GM19467 (cell line): Measurements from ENCODE around the gene SEPTIN6.

Experiments
- ATAC-seq: cut with Tn5 transposase; IDR thresholded peaks from one replicate; pipeline ENCODE4 v1.9.1; 2021; ENCODE audit warnings: mild to moderate bottlenecking, moderate library complexity; ENCODE audit not compliant: unreplicated experiment

SEPTIN6 gene

DNA sequence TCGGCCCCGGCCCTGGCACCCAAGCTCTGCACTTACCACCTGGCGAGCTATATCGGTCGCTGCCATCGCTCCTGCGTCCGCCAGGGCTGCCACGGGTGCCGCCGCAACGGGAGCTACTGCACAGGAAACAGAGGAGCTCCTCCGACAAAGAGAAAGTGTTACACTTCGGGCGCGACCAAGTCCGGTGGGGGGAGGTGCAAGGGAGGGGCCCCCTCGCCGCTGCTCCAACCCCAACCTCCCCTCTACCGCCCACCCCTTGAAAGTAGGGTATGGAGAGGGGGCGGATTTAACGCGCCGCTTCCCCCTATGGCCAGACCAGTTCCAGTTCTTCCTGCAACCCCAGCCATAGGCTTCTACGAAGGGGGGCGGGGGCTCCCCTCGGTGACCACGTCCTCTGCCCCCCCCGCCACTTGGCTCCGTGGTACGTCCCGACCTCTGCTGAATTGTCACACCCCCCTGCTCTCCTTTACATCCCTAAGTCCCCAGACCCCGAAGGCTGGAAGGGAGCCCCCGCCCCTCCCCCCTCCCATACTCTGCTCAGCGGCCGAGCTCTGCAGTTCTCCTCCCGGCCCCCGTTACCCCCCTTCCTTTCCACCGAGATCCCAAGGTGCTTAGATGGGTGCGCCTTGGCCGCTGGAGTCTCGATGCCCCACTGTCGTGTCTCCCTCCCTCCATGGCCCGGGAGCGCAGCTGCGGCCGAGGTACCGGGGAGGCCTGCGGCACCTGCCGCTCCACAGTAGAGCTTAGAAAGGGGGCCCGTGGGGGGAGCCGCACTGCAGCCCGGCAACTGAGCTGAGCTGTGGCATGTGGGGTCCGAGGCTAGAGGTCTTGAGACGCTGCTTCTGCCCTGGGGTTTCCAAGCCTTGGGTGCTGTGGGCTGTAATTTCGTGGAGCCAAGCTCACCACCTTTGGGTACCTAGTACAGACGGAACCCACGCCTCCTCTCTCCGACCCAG, at the start of gene SEPTIN6:
Gene SEPTIN6, minus strand, starts transcription at position 129 of the 956 bp plus-strand sequence. Its CDS starts 63 bp downstream, at position 66.
- ATAC-seq, result peak; percentile 65

DNA sequence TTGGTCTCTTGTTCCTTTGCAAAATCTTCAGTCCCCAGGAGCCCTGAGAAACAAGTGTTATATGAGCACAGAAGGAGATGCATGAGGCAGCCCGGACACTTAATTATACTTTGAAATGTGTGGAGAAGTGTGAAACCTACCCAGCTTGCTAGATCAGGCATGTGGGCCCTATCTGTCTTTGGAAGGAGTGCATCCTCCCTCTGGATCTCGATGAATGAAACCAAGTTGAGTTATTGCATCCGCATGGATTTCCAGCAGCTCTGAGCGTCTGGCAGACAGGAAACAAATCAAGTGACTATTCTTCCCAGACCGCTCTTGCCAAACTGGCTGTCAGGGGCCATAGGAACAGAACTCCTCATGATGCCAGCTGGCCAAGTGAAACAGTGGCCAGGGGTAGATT, 45.8 kb upstream of the SEPTIN6 start:
- ATAC-seq, result no peak

DNA sequence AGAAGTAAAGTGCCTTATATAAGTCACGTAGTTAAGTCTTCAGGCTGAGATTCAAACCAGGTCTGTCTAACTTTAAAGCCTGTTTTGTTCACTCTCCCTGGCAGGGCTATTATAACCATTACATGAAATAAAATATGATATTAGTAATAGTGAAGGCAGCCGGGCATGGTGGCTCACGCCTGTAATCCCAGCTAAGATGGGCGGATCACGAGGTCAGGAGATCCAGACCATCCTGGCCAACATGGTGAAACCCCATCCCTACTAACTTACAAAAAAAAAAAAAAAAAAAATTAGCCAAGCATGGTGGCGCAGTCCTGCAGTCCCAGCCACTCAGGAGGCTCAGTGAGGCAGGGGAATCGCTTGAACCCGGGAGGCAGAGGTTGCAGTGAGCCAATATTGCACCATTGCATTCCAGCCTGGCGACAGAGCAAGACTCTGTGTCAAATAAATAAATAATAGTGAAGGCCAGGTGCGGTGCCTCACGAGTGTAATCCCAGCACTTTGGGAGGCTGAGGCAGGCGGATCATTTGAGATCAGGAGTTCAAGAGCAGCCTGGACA, 43.3 kb upstream of the SEPTIN6 start:
- ATAC-seq, result no peak

DNA sequence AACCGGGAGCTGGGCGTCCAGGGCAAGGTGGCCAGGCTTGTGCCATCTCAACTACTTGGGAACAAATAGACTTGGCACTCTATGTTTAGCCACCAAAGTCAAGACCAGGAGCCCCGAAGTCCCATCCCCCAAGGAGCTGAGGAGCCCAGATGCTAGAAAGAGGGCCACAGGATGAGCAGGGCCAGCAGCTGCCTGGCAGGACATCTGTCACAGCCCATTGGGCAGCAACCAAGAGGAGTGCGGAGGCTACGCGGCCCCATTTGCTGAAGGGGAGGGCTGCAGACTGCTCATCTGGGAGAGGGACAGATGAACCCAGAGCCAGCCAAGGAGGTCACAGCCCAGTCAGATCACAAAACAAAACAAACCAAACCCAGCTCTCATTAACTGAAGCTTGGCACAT, 42.5 kb upstream of the SEPTIN6 start:
- no peak for ATAC-seq

DNA sequence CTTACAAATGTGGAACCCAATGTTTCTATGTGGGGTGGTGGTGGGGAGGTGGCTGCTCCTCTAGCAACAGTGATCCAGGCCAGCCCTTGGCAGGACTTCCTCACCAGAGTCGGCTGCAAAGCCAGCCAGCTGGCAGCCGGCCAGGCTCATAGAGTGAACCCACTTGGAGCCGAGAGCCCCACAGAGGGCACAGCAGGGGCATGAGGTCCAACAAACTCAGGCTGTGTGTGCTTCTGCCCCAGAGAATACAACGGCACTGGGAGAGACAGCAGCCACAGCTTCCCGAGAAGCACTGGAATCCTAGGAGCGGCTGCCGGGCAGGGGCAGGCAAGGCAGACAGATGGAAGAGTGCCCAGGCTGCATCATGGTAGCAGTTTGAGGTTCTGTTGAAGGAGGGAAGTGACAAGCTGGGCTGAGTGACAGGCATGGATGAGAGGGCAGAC, 42.0 kb upstream of the SEPTIN6 start:
- ATAC-seq, result no peak

DNA sequence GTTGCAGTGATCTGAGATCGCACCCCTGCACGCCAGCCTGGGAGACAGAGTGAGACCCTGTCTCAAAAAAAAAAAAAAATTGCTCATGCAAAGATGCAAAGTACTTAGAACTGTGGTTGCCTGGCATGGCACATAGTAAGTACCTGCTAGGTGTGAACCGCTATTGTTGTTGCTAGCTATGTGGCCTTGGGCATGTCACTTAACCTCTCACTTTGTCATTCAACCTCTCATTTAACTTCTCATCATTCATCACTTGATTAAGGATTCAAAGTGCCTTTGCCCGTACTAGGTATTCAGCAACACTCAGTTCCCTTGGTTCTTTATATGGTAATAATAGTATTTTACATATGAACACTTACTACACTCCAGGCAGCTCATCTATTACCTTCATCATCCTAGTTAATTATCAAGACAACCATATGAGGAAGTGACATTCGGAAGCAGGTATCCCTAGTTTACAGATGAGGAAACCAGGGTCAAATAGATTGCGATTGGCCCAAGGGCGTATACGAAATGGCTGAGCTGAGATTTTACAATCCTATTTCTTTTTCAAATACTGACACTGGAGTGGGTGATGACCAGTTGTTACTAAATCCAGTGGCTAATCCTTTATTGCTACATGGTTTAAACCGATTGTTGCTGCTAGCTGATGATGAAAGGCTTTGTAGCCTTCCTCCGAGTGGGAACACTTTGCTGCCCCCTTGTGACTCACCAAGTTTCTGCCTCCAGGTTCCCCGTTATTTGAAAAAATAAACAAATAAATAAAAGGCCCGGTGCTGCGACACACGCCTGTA, 36.6 kb upstream of the SEPTIN6 start:
- ATAC-seq, result no peak

DNA sequence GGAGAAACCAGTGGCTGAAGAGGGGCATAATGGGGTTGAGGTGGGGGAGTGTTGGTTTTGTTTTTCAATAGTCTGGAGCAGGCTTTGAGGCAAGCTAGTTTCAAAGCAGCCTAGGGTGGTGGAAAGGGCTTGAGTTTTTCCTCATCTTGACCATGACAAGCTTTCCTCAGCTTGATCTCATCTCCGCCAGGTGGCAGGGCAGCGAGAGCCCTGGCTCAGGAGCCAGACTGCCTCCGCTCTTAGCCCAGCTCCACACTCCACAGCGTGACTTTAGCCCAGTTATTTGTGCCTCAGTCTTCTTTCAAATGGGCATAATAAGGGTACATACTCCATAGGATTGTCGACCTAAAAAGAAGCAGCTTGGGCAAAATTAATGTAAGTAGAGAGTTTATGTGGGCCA, 35.5 kb upstream of the SEPTIN6 start:
- ATAC-seq, result no peak

DNA sequence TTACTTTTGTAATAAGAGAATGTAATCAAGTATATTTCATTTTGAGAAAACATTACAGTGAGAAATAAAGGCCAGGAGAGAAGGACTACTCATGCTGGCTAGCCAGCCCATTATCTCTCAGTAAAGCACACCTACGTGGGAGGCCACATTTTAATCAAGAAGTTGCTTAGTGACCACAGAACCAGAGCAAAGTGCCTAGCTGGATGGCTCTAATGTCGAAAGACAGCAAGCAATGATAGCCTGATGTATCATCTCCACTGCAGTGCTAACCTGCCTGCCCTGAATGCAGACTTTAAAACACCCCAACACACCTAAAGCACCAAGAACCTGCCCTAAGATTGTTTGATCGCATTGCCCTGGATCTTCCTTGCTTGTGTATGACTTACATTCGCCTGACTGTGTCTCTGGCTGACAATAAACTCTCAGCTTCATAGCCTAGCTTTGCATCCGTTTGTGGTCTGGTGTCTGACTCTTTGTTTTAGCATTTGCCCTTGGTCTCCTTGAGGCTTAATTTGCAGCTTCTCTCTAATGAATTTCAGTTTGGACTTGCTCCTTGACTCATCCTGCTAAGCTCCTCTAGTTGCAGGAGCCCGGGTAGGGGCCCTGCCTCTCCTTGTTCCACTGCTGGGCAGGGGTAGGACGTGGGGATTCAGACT, 34.1 kb upstream of the SEPTIN6 start:
- ATAC-seq, result no peak

DNA sequence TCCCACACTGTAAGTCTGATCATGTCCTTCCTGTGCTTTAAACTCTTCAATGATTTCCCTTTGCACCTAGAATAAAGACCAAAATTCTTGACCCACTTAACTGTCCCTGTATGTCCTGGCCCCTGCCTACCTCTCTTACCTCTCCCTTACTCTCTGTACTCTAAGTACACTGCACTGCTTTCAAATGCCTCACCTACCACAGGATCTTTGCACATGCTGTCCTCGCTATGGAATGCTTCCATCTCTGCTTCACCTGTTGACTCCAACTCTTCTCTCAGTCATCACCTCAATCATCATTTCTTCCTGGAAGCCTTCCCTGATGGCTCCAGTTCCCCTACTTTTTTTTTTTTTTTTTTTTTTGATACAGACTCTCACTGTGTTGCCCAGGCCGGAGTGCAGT, 29.0 kb upstream of the SEPTIN6 start:
- ATAC-seq, result no peak

DNA sequence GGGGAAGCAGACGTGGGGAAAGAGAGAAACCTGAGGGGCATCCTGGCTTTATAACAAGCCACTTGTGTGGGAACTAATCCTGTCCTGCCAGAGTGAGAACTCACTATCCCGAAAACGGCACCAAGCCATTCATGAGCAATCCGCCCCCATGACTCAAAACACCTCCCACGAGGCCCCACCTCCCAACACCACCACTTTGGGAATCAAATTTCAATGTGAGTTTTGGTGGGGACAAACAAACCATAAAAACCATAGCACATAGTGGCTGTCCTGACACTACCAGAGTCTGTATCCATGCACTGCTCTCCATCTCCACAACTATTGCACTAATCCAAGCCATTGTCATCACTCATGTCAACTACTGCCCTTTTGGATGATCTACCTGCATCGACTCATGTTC, 28.5 kb upstream of the SEPTIN6 start:
- ATAC-seq, result no peak

DNA sequence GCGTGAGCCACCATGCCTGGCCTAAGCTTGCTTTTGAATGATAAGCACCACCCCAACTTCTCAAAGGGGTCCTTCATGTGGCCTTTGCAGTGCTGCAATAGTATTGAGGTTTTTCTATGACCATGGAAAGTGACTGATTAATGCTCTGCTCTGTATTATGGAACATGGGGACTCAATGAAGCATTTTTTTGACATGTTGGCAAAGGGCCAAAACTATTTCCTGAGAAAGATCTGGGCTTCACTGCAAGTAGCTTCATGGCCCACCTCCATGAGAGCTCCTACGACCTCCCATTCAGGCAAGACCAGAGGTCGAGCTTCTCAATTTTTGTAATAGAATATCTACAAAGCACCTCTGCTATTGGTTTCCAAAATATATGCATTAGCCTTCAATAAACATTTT, 16.7 kb upstream of the SEPTIN6 start:
- no peak for ATAC-seq

DNA sequence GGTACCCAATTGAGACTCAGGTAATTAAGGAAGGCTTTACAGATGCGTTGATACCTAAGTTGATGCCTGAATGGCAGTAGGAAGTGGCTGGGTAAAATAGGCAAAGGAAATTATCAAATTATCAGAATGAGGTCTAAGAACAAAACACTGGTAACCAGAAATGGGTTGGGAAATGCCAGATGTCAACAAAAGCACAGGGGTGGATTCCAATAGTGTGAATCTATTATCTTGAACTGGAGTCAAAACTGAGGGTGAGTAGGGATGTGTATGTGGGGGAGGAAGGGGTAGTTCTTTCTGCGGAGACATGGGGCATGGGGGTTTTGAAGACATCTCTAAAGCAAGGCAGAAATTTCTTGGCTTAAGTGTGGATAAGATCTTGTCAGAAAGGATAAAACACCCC, 16.0 kb upstream of the SEPTIN6 start:
- no peak for ATAC-seq

DNA sequence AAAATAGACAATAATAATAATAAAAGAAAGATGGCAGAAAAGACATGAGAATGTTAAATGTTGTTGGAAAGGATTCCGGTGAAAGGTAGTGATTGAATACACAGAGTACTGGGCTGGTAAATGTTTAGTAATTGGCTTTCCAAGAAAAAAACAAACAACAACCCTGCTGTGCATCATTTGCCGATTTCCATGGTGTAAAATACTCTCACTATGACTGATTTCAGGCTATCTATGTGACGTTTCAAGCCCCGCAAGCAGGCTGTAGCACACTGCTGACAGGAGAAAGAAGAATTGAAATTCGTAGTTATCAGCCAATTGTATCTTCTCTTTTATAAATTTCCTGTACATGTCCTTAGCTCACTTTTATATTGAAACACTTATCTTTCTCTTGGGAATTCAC, 13.6 kb upstream of the SEPTIN6 start:
- ATAC-seq, result no peak

DNA sequence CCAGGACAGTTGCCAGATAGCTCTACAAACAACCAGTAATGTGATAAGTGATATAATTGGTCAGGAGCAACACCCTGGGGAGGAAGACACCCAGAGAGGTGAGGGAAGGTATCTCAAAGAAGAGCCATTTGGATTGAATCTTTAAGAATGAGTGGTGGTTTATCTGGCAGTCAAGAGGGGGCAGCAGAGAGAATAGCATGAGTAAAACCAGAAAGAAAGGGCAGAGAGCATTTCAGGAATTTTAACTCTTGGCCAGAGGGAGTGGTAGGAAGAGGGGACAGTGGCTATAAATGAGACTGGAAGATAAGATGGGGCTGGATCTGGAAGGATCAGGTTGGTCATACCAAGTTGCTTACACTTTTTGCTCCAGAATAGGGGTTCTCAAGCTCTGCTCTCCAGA, 5.9 kb upstream of the SEPTIN6 start:
- ATAC-seq, result no peak

DNA sequence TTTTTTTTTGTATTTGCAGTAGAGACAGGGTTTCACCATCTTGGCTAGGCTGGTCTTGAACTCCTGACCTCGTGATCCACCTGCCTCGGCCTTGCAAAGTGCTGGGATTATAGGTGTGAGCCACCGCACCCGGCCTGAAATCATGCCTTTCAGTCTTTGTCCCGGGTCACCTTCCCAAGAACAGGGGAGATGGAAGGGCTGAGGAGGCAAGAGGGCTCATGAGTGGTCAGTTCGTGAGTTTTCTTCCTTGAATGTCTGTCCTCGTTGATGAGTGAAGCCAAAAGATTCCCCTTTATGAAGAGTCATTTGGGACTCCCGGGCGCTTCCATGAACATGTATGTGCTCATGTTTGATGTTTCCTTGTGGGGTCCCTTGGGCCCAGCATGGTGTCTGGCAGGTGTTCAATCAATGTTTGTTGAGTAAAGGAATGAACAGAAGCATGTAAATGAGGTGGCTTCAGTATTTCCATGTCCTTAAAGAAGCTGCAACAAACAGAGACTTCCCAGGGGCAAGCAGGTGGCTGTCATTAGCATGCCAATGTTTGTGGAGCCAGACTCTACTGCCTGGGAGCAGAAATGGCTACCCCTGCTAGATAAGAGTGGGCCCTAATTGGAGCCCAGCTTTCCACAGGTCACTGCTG, 3.4 kb upstream of the SEPTIN6 start:
- ATAC-seq, result no peak

DNA sequence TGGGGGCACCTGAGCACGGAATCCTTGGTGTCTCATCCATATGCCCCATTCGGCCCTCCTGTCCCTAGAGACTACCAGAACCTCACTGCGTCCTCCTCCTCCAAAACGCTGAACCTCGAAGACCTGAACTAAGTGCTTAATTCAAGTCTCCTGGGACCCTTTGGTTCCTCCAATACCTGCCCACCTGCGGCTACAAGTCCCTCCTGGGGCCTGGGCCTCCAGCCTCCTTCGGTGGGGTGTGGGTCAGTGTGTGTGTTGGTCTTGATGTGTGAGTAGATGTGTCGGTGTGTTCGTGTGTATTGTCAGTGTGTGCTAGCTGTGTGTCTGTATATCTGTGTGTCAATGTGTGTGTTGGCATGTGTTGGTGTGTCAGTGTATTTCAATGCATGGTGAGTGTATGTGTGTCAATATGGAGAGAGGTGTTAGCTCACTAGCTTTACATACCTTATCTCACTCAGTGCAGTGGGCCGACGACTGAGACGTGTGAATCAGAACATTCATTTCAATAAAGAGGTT, 2.6 kb upstream of the SEPTIN6 start:
- ATAC-seq, result no peak

DNA sequence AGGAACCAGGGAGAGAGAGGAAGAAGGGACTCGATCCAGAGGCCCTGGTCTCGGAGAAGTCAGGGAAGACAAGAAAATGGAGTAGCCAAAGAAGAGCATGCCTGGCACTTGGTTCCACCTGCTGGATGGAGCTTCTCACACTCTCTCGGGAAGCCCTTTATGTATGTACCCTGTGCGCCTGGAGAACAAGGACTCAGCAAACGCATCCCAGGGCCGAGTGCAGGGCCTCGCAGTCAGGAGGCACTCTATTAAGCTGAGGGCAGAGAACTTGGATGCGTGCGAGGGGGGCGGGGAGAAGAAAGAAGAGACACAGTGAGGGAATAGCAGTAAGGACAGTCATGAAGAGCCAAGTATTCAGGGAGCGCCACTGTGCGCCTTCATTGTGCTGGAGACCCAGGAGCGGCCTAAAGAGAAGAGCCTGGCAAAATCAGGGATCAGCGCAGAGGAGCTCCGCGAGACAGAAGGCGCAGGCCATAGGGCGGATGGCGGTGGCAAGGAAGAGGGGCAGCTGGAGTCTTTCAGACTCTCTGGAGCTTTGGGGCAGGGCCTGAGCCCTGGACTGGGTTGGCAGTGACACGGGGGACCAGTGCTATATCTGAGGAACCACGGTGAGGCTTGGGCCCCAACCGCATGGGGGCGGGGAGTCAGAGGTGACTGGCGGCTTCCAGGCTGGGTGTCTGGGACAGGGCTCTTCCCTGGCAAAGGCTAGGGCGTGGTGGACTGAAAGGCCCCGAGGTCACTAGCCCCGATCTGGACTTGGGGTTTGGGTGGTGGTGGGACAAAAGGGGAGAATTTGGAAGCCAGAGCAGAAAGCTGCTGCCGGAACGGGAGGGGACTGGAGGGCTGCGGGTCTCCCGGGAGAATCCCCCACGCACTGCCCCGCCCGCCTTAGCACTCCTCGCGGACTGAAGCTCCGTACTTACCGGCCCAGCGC, 1.9 kb upstream of the SEPTIN6 start:
- no peak for ATAC-seq

DNA sequence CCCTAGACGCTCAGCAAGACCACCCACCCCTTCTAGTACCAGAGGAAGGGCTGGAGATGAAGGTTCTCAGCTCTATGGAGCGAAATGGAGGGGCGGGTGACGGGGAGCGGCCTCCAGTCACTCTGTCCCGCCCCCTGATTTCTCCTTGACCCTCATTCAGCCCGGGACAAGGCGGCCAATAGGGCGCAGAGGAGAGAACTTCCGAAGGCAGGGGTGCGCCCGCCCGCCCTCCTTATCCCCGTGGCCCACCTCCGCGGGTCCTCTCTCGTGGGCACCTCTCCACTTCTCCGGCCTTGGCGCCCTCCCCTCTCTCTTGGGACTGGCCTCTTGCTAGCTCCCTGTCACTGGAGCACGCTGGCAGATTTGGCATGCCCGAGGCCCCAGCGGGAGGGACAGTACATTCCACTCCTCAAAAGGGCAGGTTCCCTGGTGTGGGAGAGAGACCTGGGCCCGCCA, 1.1 kb upstream of the SEPTIN6 start:
- no peak for ATAC-seq
